ENCODE results near the gene OLIG3. TPM values are rescaled to one million over a fixed set of nuclear protein-coding genes. Genes with fewer than 3 reads are reported as not detected.

OLIG3 gene
- total and polyA plus RNA-seq, 4 donors: not detected

- TF ChIP-seq ATF3 (IDR thresholded peaks at IDR 0.05) (no peak), FOXA1 (IDR thresholded peaks at IDR 0.05) (no peak), JUND (IDR thresholded peaks at IDR 0.05) (no peak), FOXA2 (IDR thresholded peaks at IDR 0.05) (no peak)
- TF ChIP-seq, protein P1, sequence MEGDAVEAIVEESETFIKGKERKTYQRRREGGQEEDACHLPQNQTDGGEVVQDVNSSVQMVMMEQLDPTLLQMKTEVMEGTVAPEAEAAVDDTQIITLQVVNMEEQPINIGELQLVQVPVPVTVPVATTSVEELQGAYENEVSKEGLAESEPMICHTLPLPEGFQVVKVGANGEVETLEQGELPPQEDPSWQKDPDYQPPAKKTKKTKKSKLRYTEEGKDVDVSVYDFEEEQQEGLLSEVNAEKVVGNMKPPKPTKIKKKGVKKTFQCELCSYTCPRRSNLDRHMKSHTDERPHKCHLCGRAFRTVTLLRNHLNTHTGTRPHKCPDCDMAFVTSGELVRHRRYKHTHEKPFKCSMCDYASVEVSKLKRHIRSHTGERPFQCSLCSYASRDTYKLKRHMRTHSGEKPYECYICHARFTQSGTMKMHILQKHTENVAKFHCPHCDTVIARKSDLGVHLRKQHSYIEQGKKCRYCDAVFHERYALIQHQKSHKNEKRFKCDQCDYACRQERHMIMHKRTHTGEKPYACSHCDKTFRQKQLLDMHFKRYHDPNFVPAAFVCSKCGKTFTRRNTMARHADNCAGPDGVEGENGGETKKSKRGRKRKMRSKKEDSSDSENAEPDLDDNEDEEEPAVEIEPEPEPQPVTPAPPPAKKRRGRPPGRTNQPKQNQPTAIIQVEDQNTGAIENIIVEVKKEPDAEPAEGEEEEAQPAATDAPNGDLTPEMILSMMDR (IDR thresholded peaks at IDR 0.05; ENCODE audit: low read depth, low read length, missing input control): no peak
Measured at GRCh38 chr6:137465378-137466009, 28.7 kb downstream of the OLIG3 start (continued).

DNA sequence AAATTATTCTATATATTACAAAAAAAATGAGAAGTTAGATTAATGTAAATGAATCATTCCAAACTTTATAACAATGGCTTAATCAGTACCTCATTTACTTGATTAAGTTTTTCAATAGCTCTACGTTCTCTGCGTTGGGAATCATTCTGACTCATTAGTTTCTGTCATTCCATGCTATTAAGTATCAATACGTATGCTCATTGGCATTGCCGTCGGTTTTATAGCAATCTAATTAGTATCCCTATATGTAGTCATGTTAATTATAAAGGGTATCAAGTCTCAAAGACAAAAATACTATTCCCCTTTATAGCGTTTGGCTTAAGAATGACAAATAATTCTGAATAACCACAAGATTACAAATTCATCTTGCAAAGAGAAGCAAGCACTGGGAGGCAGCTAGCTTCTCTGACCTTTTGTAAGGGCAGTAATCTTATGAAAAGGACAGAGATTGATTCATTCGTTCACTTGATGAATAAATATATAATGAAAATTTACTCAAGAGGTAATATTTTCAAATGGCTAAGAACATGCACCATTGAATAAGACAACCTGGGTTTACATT, 41.8 kb downstream of the OLIG3 start:
- H3K4me1 ChIP-seq (ENCODE audit: control insufficient read depth in 4 of 4, insufficient read depth in 4 of 4, low read length in 3 of 4): no peaks in the 10 kb centered on the region
- H3K4me3 ChIP-seq (ENCODE audit: low read depth in 1 of 3, low read length in 3 of 3): no peak overlapping the region
- DNase-seq (ENCODE audit: low spot score): no peak
- H3K27ac ChIP-seq (ENCODE audit: low read depth in 1 of 2, low read length in 2 of 2): no peak overlapping the region
- WGBS: 85% methylated on average over 7 of the region's 7 CpGs
- H3K36me3 ChIP-seq (ENCODE audit: control insufficient read depth in 4 of 4, insufficient read depth in 3 of 4, low read depth in 1 of 4, low read length in 3 of 4): no peaks in the 10 kb centered on the region
- H3K27me3 ChIP-seq (ENCODE audit: control insufficient read depth in 4 of 4, insufficient read depth in 4 of 4, low read length in 3 of 4): no peaks in the 10 kb centered on the region
- H3K9ac ChIP-seq (ENCODE audit: low read depth in 1 of 2, low read length in 2 of 2): no peak overlapping the region
- no peaks in the 10 kb centered on the region for H3K9me3 ChIP-seq (ENCODE audit: control insufficient read depth in 4 of 4, low read length in 3 of 4)
- TF ChIP-seq HNF4A (conservative IDR thresholded peaks at IDR 0.05) (no peak), RXRA (IDR thresholded peaks at IDR 0.05) (no peak), JUND (IDR thresholded peaks at IDR 0.05) (no peak), EGR1 (IDR thresholded peaks at IDR 0.05; ENCODE audit: low read depth in 2 of 2) (no peak), HNF4G (IDR thresholded peaks at IDR 0.05) (no peak), FOXA1 (IDR thresholded peaks at IDR 0.05) (no peak), GABPA (IDR thresholded peaks at IDR 0.05 in 1 of 2, conservative IDR thresholded peaks at IDR 0.05 in 1 of 2) (no peak), ATF3 (IDR thresholded peaks at IDR 0.05) (no peak), SP1 (IDR thresholded peaks at IDR 0.05) (no peak), TAF1 (conservative IDR thresholded peaks at IDR 0.05) (no peak), FOXA2 (IDR thresholded peaks at IDR 0.05) (no peak)
- TF ChIP-seq, protein P2, sequence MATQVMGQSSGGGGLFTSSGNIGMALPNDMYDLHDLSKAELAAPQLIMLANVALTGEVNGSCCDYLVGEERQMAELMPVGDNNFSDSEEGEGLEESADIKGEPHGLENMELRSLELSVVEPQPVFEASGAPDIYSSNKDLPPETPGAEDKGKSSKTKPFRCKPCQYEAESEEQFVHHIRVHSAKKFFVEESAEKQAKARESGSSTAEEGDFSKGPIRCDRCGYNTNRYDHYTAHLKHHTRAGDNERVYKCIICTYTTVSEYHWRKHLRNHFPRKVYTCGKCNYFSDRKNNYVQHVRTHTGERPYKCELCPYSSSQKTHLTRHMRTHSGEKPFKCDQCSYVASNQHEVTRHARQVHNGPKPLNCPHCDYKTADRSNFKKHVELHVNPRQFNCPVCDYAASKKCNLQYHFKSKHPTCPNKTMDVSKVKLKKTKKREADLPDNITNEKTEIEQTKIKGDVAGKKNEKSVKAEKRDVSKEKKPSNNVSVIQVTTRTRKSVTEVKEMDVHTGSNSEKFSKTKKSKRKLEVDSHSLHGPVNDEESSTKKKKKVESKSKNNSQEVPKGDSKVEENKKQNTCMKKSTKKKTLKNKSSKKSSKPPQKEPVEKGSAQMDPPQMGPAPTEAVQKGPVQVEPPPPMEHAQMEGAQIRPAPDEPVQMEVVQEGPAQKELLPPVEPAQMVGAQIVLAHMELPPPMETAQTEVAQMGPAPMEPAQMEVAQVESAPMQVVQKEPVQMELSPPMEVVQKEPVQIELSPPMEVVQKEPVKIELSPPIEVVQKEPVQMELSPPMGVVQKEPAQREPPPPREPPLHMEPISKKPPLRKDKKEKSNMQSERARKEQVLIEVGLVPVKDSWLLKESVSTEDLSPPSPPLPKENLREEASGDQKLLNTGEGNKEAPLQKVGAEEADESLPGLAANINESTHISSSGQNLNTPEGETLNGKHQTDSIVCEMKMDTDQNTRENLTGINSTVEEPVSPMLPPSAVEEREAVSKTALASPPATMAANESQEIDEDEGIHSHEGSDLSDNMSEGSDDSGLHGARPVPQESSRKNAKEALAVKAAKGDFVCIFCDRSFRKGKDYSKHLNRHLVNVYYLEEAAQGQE (IDR thresholded peaks at IDR 0.05): no peak
- TF ChIP-seq, protein P1 (IDR thresholded peaks at IDR 0.05; ENCODE audit: low read depth, low read length, missing input control): no peak
